Endothelial cell of umbilical vein (primary cell): Measurements from ENCODE around the gene SLC6A16. TPM values are rescaled to one million over a fixed set of nuclear protein-coding genes. Genes with fewer than 3 reads are reported as not detected.

ENCODE experiments used
- BruUV-seq: library from RNA; stranded (reverse); fragments of 400-500 nt; replicated peaks from 2 replicates; lab custom pipeline; 2021; lab: Mats Ljungman, UMichigan
- CTCF ChIA-PET: fragments of 300-600, 350-600 bp; sonication (Branson Sonifier 250); formaldehyde crosslinking; loops from one replicate; lab custom pipeline; 2021; ENCODE audit warnings: antibody characterized with exemption, inconsistent platforms; lab: Charles Lee
- POLR2A ChIA-PET: fragments of 300-600, 350-600 bp; sonication (Branson Sonifier 250); formaldehyde crosslinking; loops from one replicate; lab custom pipeline; 2021; ENCODE audit warnings: antibody characterized with exemption, inconsistent platforms; lab: Charles Lee
- DNase-seq: peaks from one replicate; pipeline ENCODE4 v3.0.0-alpha.2; 2011; ENCODE audit warnings: low read depth, low spot score
- FAIRE-seq: peaks from 2 replicates; lab custom pipeline; 2011; peaks lifted over from hg19 to GRCh38; lab: Jason Lieb, UNC
- H2AFZ ChIP-seq: 2 replicates; pipeline ENCODE4 v1.6.0; 2012; ENCODE audit warnings: low read depth, low read length, control low read depth, inconsistent platforms
- H3K27ac ChIP-seq: 2 replicates; pipeline ENCODE4 v1.5.1; 2011; ENCODE audit warnings: low read depth, mild to moderate bottlenecking, control low read depth, low read length, moderate library complexity; ENCODE audit not compliant: insufficient read depth
- H3K27me3 ChIP-seq, 2 experiments: 2 replicates each; pipeline versions ENCODE4 v1.6.0 to v1.6.1; 2011; ENCODE audit warnings: low read length in 2 of 2, mixed read lengths in 1 of 2; ENCODE audit not compliant: control insufficient read depth in 2 of 2, insufficient read depth in 2 of 2
- H3K36me3 ChIP-seq, 2 experiments: 2 replicates in 1 of 2; 3 replicates in 1 of 2; pipeline ENCODE4 v1.5.1; 2011; ENCODE audit warnings: low read length in 2 of 2, mild to moderate bottlenecking in 1 of 2, moderate library complexity in 1 of 2; ENCODE audit not compliant: control insufficient read depth in 2 of 2, insufficient read depth in 2 of 2; ENCODE audit errors: extremely low read depth in 1 of 2
- H3K4me1 ChIP-seq: 3 replicates; pipeline ENCODE4 v1.5.1; 2011; ENCODE audit warnings: mild to moderate bottlenecking, low read length; ENCODE audit not compliant: control insufficient read depth, insufficient read depth; ENCODE audit errors: extremely low read depth
- H3K4me2 ChIP-seq: 2 replicates; pipeline ENCODE4 v1.6.1; 2011; ENCODE audit warnings: low read length, control low read depth, mixed read lengths; ENCODE audit not compliant: insufficient read depth
- H3K4me3 ChIP-seq, 3 experiments: fragments of 200-600 bp in 1 of 3; sonication (generic), shearing (Covaris generic) in 1 of 3; replicated peaks in 1 of 3; 2 replicates each; pipeline ENCODE4 v1.5.1; 2011 to 2016; ENCODE audit warnings: control low read depth in 3 of 3, low read length in 3 of 3, mild to moderate bottlenecking in 2 of 3, inconsistent platforms in 1 of 3, low read depth in 1 of 3, moderate library complexity in 1 of 3; ENCODE audit not compliant: insufficient read depth in 1 of 3
- H3K79me2 ChIP-seq: 2 replicates; pipeline ENCODE4 v1.6.0; 2012; ENCODE audit warnings: low read length, inconsistent platforms; ENCODE audit not compliant: control insufficient read depth, insufficient read depth
- H3K9ac ChIP-seq: replicated peaks from 2 replicates; pipeline ENCODE3; 2011; ENCODE audit warnings: low read length, control low read depth; ENCODE audit not compliant: insufficient read depth; ENCODE audit errors: extremely low read depth
- H3K9me1 ChIP-seq: replicated peaks from 3 replicates; pipeline ENCODE4 v1.6.0; 2011; ENCODE audit warnings: mild to moderate bottlenecking, low read length; ENCODE audit not compliant: control insufficient read depth, insufficient read depth; ENCODE audit errors: extremely low read depth
- H3K9me3 ChIP-seq: replicated peaks from 2 replicates; pipeline ENCODE4 v1.5.1; 2012; ENCODE audit warnings: low read length, inconsistent platforms; ENCODE audit not compliant: control insufficient read depth, insufficient read depth
- H4K20me1 ChIP-seq: replicated peaks from 2 replicates; pipeline ENCODE3; 2011; ENCODE audit warnings: mild to moderate bottlenecking, low read length; ENCODE audit not compliant: control insufficient read depth, insufficient read depth; ENCODE audit errors: extremely low read depth
- EZH2 ChIP-seq: IDR thresholded peaks from 2 replicates; pipeline ENCODE4 v1.6.1; 2012; ENCODE audit warnings: borderline replicate concordance, low read depth, mild to moderate bottlenecking, moderate library complexity, low read length, inconsistent platforms; ENCODE audit not compliant: severe bottlenecking
- FOS ChIP-seq: IDR thresholded peaks from 2 replicates; pipeline ENCODE4 v1.6.1; 2011; ENCODE audit warnings: mild to moderate bottlenecking, low read length, moderate library complexity, borderline replicate concordance; ENCODE audit not compliant: insufficient read depth
- GATA2 ChIP-seq: IDR thresholded peaks from 2 replicates; pipeline ENCODE4 v1.7.0; 2011; ENCODE audit warnings: low read depth, mild to moderate bottlenecking, moderate library complexity, mixed read lengths, low read length; ENCODE audit not compliant: insufficient read length, insufficient read depth
- JUN ChIP-seq: IDR thresholded peaks from 2 replicates; pipeline ENCODE4 v1.6.1; 2011; ENCODE audit warnings: borderline replicate concordance, low read depth; ENCODE audit not compliant: insufficient read length, insufficient read depth
- MYC ChIP-seq: IDR thresholded peaks from one replicate; pipeline ENCODE4 v1.6.1; 2011; ENCODE audit warnings: mild to moderate bottlenecking, low read depth, low read length
- POLR2A ChIP-seq: IDR thresholded peaks from 2 replicates; pipeline ENCODE4 v1.6.1; 2012; ENCODE audit warnings: low read depth, mild to moderate bottlenecking, control low read depth, low read length
- POLR2AphosphoS5 ChIP-seq: IDR thresholded peaks from 2 replicates; pipeline ENCODE4 v1.6.1; 2012; ENCODE audit warnings: low read depth, mild to moderate bottlenecking, control low read depth, low read length, moderate library complexity; ENCODE audit not compliant: insufficient read depth
- dilution Hi-C: fragments of 300-500 bp; cut with MboI; formaldehyde crosslinking; loops from one replicate; pipeline ENCODE4 v1.15.0; 2019; ENCODE audit warnings: low sequenced_read_pairs; ENCODE audit not compliant: extremely low pct_ligation_motif_present
- intact Hi-C: fragments of 100-400 bp; cut with micrococcal nuclease; formaldehyde crosslinking; loops from one replicate; pipeline ENCODE4 v1.10.0; 2022
- polyA plus RNA-seq, 4 experiments: library from polyadenylated mRNA; depleted of rRNA in 3 of 4; stranded (reverse) in 3 of 4; unstranded in 1 of 4; fragments of >200 nt; gene quantifications; 2 replicates each; pipeline versions ENCODE4 v1.2.1 to v1.2.3, GENCODE V29; 2011 to 2012; ENCODE audit warnings: missing spikeins in 1 of 4
- total RNA-seq: library from RNA; stranded (reverse); gene quantifications from 2 replicates; pipeline ENCODE4 v1.2.3, GENCODE V29; 2021
- TF ChIP-seq, protein P1 (sequence below), 2 donors: IDR thresholded peaks; 1 replicate in 1 of 2; 2 replicates in 1 of 2; pipeline ENCODE4 v1.5.1; 2011; ENCODE audit warnings: low read length in 2 of 2, mild to moderate bottlenecking in 2 of 2, moderate library complexity in 2 of 2, control low read depth in 1 of 2, inconsistent platforms in 1 of 2, low read depth in 1 of 2; ENCODE audit not compliant: insufficient read depth in 1 of 2; ENCODE audit errors: extremely low read depth in 1 of 2
- TF ChIP-seq, protein P2 (sequence below): IDR thresholded peaks from 2 replicates; pipeline ENCODE4 v1.6.1; 2011; ENCODE audit not compliant: insufficient read depth, insufficient read length

The SLC6A16 gene
- total and polyA plus RNA-seq, 2 donors (not counting 3 experiments of a cell fraction or from before 2014, with no cell fraction given): 1.1 to 1.6 TPM

GRCh38 chr19:49335071-49335783, 10.2 kb upstream of the SLC6A16 start, which contains the start of gene CD37:
Gene CD37, plus strand, starts transcription at chr19:49335406. Its CDS starts 135 bp downstream, at chr19:49335541.
- no peaks in the 10 kb centered on the region for H4K20me1 ChIP-seq
- H3K9ac ChIP-seq: no peak within 1 kb of the TSS
- H3K27ac ChIP-seq: no peak within 1 kb of the TSS
- no peaks in the 10 kb centered on the region for H3K9me3 ChIP-seq
- H3K4me2 ChIP-seq: no peak within 1 kb of the TSS
- no peak within 1 kb of the TSS for H3K4me3 ChIP-seq
- no peaks in the 10 kb centered on the region for H3K27me3 ChIP-seq
- ChIA-PET CTCF (no interaction called here), POLR2A (no interaction called here)
- no peak for FAIRE-seq
- H3K9me1 ChIP-seq: no peaks in the 10 kb centered on the region
- H2AFZ ChIP-seq: no peak within 1 kb of the TSS
- TF ChIP-seq, protein P1, sequence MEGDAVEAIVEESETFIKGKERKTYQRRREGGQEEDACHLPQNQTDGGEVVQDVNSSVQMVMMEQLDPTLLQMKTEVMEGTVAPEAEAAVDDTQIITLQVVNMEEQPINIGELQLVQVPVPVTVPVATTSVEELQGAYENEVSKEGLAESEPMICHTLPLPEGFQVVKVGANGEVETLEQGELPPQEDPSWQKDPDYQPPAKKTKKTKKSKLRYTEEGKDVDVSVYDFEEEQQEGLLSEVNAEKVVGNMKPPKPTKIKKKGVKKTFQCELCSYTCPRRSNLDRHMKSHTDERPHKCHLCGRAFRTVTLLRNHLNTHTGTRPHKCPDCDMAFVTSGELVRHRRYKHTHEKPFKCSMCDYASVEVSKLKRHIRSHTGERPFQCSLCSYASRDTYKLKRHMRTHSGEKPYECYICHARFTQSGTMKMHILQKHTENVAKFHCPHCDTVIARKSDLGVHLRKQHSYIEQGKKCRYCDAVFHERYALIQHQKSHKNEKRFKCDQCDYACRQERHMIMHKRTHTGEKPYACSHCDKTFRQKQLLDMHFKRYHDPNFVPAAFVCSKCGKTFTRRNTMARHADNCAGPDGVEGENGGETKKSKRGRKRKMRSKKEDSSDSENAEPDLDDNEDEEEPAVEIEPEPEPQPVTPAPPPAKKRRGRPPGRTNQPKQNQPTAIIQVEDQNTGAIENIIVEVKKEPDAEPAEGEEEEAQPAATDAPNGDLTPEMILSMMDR (IDR thresholded peaks at IDR 0.05; ENCODE audit: extremely low read depth in 1 of 2, insufficient read depth in 1 of 2, low read depth in 1 of 2, low read length in 2 of 2): no peak
- no peak for TF ChIP-seq MYC
- TF ChIP-seq POLR2A: no peak
- TF ChIP-seq GATA2: no peak
- TF ChIP-seq EZH2: no peak
- TF ChIP-seq, protein P2, sequence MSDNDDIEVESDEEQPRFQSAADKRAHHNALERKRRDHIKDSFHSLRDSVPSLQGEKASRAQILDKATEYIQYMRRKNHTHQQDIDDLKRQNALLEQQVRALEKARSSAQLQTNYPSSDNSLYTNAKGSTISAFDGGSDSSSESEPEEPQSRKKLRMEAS: no peak
- no peak for TF ChIP-seq POLR2AphosphoS5
- no peak for TF ChIP-seq FOS
- TF ChIP-seq JUN: no peak
- BruUV-seq: no TSS peak
- peaks cover 13% of the 10 kb centered on the region for H3K4me1 ChIP-seq
- no peak for DNase-seq
- dilution Hi-C loops (no loop called here), intact Hi-C loops (no loop called here)
- no peaks in the 10 kb centered on the region for H3K79me2 ChIP-seq
- no peaks in the 10 kb centered on the region for H3K36me3 ChIP-seq
